GM10847 (cell line): ENCODE results near the gene SVEP1.

Source experiments
- POLR2A ChIP-seq: IDR thresholded peaks from 2 replicates; pipeline ENCODE4 v1.6.1; 2011; ENCODE audit not compliant: insufficient read length; ENCODE audit errors: extremely low read depth

The SVEP1 gene

GRCh38 chr9:110588296-110588695 lies 8.8 kb upstream of the SVEP1 start:
- no peak for TF ChIP-seq POLR2A

- no peak for TF ChIP-seq POLR2A
Observed at GRCh38 chr9:110583237-110583636, 3.7 kb upstream of the SVEP1 start.

GRCh38 chr9:110582156-110582555 lies 2.6 kb upstream of the SVEP1 start:
- TF ChIP-seq POLR2A: no peak

- no peak for TF ChIP-seq POLR2A
Observed at GRCh38 chr9:110580850-110581249, 1.3 kb upstream of the SVEP1 start.

GRCh38 chr9:110579862-110580219 lies 300 bp upstream of the SVEP1 start:
- TF ChIP-seq POLR2A: no peak

GRCh38 chr9:110578575-110579033 lies 937 bp downstream of the SVEP1 start:
- no peak for TF ChIP-seq POLR2A

GRCh38 chr9:110575945-110576344 lies 3.6 kb downstream of the SVEP1 start:
- TF ChIP-seq POLR2A: no peak

- TF ChIP-seq POLR2A: no peak
Observed at GRCh38 chr9:110575169-110575568, 4.4 kb downstream of the SVEP1 start.

GRCh38 chr9:110573305-110573704 lies 6.2 kb downstream of the SVEP1 start:
- TF ChIP-seq POLR2A: no peak

GRCh38 chr9:110571801-110572483 lies 7.6 kb downstream of the SVEP1 start:
- TF ChIP-seq POLR2A: no peak

GRCh38 chr9:110566156-110566555 lies 13.4 kb downstream of the SVEP1 start:
- TF ChIP-seq POLR2A: no peak

GRCh38 chr9:110561826-110562225 lies 17.7 kb downstream of the SVEP1 start:
- no peak for TF ChIP-seq POLR2A

GRCh38 chr9:110559869-110560268 lies 19.7 kb downstream of the SVEP1 start:
- TF ChIP-seq POLR2A: no peak

- TF ChIP-seq POLR2A: no peak
Observed at GRCh38 chr9:110555551-110556331, 23.8 kb downstream of the SVEP1 start.

- no peak for TF ChIP-seq POLR2A
Observed at GRCh38 chr9:110546411-110546871, 33.1 kb downstream of the SVEP1 start.

GRCh38 chr9:110545705-110546104 lies 33.8 kb downstream of the SVEP1 start:
- no peak for TF ChIP-seq POLR2A

- TF ChIP-seq POLR2A: no peak
Observed at GRCh38 chr9:110543631-110544051, 35.9 kb downstream of the SVEP1 start.

- no peak for TF ChIP-seq POLR2A
Observed at GRCh38 chr9:110541950-110542349, 37.6 kb downstream of the SVEP1 start.
